GM19023 (cell line): ENCODE results near the gene LRRC14B.
A peak's percentile ranks its signal among the peaks of the same experiment; 100 is the strongest.

Experiments
- ATAC-seq: cut with Tn5 transposase; IDR thresholded peaks from one replicate; pipeline ENCODE4 v1.9.1; 2021; ENCODE audit warnings: mild to moderate bottlenecking, moderate library complexity; ENCODE audit not compliant: unreplicated experiment

Gene LRRC14B

GRCh38 chr5:173392-174290 is 17.7 kb upstream of the LRRC14B start:
- ATAC-seq: no peak

- no peak for ATAC-seq
These were observed 17.0 kb upstream of the LRRC14B start for GRCh38 chr5:174291-174600.

GRCh38 chr5:174876-175465 is 16.3 kb upstream of the LRRC14B start:
- no peak for ATAC-seq

GRCh38 chr5:176296-176823 is 14.9 kb upstream of the LRRC14B start:
- ATAC-seq: no peak

- ATAC-seq: no peak
These were observed 13.2 kb upstream of the LRRC14B start for GRCh38 chr5:178110-178509.

GRCh38 chr5:179401-179800 is 11.9 kb upstream of the LRRC14B start:
- ATAC-seq: no peak

DNA sequence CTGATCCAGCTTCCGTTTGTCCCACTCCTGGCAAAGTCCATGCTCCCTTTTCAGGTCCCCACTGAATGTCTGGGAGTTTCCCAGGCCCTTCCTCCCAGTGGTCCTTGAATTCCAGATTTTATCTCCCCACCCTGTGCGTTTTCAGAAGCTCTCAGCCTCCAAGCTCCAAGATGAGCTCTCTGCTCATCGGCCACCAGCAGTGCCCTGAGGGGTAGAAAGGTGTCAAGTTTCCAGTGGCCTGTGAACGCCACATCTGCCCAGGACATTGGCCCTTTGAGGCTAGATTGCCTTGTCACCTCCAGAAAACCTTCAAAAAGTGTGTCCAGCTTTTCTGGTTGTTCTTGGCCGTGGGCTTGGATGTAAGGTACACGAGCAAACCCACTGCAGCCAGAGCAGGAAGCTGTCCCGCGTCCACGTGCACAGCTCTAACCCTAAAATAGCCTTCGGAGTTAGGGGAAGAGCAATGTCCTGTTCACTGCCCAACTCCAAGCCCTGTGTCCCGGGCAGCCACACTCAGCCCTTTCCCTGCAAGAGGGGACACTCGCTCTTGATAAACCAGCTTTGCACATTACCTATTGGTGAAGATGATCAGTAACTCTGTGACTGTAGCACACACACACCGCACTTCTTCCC is 10.9 kb upstream of the LRRC14B start:
- ATAC-seq: no peak

DNA sequence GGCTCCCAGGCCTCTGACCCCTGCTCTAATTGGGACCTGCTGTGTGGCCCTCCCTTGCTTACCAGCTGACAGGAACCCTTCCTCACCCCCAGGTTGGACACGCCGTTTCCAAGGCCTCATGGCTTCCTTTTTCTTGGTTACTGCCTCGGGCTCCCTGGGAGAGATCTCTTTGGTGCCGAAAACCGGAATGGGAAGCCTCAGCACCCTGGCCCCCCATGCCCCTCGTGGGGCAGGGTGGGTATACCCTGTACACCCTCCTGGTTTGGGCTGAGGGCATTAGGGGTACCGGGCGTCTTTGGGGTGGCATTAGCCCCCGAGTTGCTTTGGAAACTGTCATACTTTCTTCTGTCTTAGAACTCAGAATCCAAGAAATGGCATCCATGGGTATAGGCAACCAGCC is 10.1 kb upstream of the LRRC14B start:
- no peak for ATAC-seq

DNA sequence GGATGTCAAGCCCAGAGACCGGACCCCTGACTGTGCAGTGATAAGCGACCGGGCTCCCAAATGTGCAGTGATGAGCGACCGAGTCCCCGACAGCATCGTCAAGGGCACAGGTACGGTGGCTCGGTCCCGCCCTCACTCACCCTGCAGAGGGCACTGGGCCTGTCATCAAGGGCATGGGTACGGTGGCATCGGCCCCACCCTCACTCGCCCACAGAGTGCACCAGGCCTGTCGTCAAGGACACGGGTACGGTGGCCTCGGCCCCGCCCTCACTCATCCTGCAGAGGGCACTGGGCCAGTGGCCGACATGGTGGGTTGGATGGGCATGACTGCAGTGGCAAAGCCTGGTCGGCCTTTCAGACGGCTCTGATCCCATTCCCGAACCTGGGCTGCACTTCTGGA is 9.7 kb upstream of the LRRC14B start:
- ATAC-seq: no peak

GRCh38 chr5:182126-182525 is 9.2 kb upstream of the LRRC14B start:
- no peak for ATAC-seq

- no peak for ATAC-seq
These were observed 6.8 kb upstream of the LRRC14B start for GRCh38 chr5:184471-184870.

DNA sequence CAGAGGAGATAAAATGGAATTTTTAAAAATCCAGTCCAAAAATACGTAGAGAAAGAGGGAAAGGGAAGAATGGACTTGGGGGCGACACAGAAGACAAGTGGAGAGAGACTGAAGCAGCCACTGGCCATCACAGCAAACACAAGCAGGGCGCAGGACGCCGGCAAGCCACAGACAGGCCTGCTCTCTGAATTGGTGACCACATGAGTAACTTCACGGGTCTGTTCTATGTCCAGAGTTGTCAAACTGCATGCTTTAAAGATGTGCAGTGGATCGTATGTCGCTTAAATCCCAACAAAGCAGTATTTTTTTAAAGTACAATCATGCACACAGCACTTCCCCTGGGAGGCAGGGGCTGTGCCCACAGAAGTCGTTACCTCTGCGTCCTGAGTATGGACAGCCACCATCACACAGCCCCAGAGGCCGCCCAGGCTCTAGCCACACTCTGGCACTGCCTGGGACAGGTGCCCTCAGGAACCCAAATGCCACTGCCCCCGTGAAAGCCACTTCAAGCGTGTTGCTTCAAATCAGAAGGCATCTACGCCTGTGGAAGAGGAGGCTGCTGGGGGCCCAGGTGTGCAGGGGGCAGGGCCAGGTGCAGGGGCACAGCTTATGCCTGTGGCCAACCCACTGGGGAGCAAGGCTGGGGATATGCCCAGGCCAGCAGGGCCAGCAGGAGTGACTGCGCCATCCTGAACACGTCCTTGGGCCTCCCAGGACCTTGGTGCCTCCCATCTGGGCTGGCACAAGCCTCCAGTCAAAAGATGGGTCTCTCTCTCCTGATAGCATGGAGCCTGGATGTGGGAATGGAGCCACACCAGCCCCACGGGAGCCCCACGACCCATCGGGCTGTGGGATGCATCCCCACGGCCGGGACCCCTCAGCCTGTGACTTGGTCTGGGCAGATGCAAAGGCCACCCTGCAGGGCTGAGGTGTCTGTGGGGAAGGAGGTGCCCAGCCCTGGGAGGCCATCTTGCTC is 5.9 kb upstream of the LRRC14B start:
- ATAC-seq: no peak

GRCh38 chr5:186091-187041 is 4.9 kb upstream of the LRRC14B start:
- no peak for ATAC-seq

GRCh38 chr5:187042-187431 is 4.3 kb upstream of the LRRC14B start:
- no peak for ATAC-seq

DNA sequence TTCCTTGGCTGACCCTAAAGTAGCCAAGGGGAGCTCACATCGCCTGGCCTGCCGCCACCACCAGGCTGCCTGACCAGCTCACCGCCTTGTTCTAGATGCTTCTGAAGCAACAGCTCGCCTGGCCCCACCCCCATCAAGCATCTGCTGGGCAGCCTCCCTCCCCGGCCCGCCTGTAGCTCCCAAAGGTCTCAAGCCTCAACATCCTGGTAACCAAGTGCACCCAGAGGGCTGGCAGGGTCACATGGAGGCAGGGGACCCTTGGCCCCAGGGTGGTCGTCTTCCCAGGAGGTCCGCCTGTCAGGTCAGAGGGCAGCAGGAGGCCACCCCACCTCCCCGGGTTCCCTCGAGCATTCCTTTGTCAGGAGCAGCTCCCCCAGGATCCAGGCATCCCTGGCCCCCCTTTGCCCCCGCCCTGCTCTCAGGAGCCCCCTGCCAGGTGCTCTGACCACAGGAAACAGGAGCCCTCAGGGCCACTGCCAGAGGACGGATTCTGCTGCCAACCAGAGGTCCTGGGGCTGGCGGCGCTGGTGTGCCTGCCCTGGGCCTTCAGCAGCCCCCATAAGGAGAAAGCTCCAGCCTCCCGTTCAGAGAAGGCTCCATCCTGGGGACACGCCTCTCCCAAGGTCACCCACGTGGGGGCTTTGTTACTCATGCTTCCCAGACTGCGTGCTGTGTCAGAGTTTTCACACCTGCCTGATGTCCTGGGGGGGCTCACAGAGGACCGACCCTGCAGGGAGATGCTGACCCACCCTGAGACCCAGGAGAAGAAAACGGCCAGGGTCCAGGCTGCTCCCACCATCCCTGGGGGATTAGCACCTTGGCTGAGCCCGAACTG is 3.5 kb upstream of the LRRC14B start:
- ATAC-seq: no peak

DNA sequence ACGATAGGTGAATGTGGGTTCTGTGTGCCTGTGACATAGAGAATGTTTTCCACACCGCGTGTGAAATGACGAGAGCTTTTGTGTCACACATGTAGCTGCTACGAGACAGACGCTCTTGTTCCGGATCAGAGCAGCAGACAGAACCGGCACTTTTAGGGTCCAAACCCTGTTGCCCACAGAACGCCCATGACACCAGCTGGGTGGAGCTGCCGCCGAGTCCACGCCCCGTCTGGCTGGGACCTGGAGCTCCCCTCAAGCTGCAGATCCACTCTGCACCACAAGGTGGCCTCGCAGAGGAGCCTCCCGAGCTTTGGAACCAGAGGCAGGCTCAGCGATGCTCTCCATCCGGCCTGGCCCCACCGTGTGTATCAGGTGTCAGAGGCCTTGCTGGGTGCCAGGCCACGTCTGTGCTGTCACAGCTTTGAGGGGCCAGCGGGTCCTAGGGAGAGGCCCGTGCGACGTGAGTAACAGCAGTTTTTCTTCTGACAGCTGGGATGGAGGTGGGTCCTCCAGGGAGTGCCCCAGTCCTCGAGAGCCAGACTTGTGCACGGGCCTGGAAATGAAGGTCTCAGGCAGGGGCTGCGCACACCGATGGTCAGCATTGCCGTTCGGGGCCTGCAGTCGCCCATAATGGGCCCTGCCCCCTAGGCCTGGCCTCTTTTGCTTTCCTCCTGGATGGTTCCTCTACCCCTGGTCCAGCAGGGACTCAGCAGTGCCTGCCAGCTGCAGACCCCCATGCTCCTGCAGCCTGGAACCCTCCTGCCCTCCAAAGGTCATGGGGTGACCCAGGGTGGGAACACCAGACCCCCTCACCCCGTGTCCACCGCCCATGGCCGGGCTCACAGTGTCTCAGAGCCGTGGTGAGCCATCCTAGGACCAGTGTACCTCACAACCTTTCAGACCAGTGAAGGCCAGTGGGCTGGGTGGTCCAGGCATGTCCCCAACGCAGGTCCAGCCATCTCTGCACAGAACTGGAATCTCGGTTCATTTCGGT is 2.5 kb upstream of the LRRC14B start:
- ATAC-seq: peak; percentile 86

DNA sequence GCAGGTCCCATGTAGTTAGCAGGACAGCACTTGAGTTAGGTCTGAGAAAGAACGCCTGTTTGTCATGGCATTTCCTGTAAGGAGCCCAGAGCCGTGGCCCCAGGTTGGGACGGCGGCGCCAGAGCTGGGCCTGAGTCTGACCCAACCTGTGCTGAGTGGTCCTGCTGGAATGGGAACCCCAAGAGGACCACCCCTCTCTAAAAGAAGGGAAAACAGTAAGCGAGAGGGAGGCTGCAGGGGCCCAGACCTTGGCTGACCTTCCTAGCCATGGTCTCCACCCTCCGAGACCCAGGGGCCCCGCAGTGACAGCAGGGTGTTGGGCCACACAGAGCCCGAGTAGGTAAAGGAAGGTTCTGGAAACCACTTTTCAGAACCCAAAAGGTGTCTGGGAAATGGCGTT is 1.8 kb upstream of the LRRC14B start:
- ATAC-seq: no peak

DNA sequence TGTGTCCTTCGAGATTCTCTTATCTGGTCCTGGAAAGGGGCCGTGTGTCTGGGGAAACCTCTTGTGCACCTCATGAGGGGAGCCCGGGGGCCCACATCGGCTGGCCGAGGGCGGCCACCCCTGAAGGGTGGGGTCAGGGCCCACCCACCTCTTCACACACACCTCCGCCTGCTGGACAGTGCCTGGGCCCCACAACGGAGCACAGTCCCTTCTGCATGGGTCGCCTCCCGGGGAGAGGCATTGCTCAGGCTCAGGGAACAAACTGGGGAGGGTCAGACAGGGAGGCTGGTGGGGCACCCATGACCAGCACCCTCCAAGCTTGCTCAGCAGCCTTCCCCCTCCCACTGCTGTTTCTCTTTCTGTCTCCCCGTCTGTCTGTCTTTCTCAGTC is 1.3 kb upstream of the LRRC14B start:
- no peak for ATAC-seq
